Epithelial cell of proximal tubule (primary cell): ENCODE data around the gene B4GALT1. TPM values are rescaled to one million over a fixed set of nuclear protein-coding genes. Genes with fewer than 3 reads are reported as not detected.

ENCODE experiments used
- DNase-seq: peaks from one replicate; pipeline ENCODE4 v3.0.0-alpha.2; 2011; ENCODE audit warnings: low read depth
- H3K4me3 ChIP-seq: 2 replicates; pipeline ENCODE4 v1.5.1; 2011; ENCODE audit warnings: low read depth, mild to moderate bottlenecking, low read length
- CTCF ChIP-seq: conservative IDR thresholded peaks from 2 replicates; pipeline ENCODE4 v1.5.1; 2012; ENCODE audit warnings: low read depth, mild to moderate bottlenecking, low read length
- total RNA-seq: library from RNA; depleted of rRNA; stranded (reverse); fragments of >200 nt; gene quantifications from 2 replicates; pipeline ENCODE4 v1.2.3, GENCODE V29; 2015

The B4GALT1 gene
- total RNA-seq, 1 donor from 2014 or later: 60.7 TPM

- no peak for TF ChIP-seq CTCF
- no peak for DNase-seq
Observed at GRCh38 chr9:33133186-33133585, 34.0 kb downstream of the B4GALT1 start.

GRCh38 chr9:33131790-33132772 lies 35.1 kb downstream of the B4GALT1 start:
- no peak for TF ChIP-seq CTCF
- H3K4me3 ChIP-seq: no peak overlapping the region
- no peak for DNase-seq

More at GRCh38 chr9:33133186-33133585, 34.0 kb downstream of the B4GALT1 start:
- H3K4me3 ChIP-seq: no peak overlapping the region

- no peak overlapping the region for H3K4me3 ChIP-seq
- no peak for DNase-seq
- no peak for TF ChIP-seq CTCF
Observed at GRCh38 chr9:33130961-33131789, 36.0 kb downstream of the B4GALT1 start.

GRCh38 chr9:33129886-33130881 lies 37.0 kb downstream of the B4GALT1 start:
- H3K4me3 ChIP-seq: no peak overlapping the region
- no peak for DNase-seq
- TF ChIP-seq CTCF: no peak

GRCh38 chr9:33129251-33129885 lies 37.8 kb downstream of the B4GALT1 start:
- TF ChIP-seq CTCF: no peak
- H3K4me3 ChIP-seq: no peak overlapping the region
- DNase-seq: no peak

- no peak for TF ChIP-seq CTCF
Observed at GRCh38 chr9:33128570-33128969, 38.6 kb downstream of the B4GALT1 start.

More at GRCh38 chr9:33128570-33128969, 38.6 kb downstream of the B4GALT1 start:
- DNase-seq: no peak
- no peak overlapping the region for H3K4me3 ChIP-seq
